Activated CD4-positive, alpha-beta T cell treated with anti-CD3 and anti-CD28 coated beads, Interleukin-2, amount 10 ng/mL, durations not matched to agents 24 days and 14 days (primary cell): ENCODE data around the gene IGFALS. TPM values are rescaled to one million over a fixed set of nuclear protein-coding genes. Genes with fewer than 3 reads are reported as not detected.

ENCODE experiments used
- DNase-seq: peaks from one replicate; pipeline ENCODE4 v3.0.0; 2022
- H3K27ac Mint-ChIP-seq: one replicate; pipeline ENCODE4 v1.8.0; 2022; ENCODE audit warnings: mild to moderate bottlenecking, mixed read lengths
- H3K27me3 Mint-ChIP-seq: one replicate; pipeline ENCODE4 v1.8.0; 2022; ENCODE audit warnings: mixed read lengths
- H3K36me3 Mint-ChIP-seq: one replicate; pipeline ENCODE4 v1.8.0; 2022; ENCODE audit warnings: low read depth, mild to moderate bottlenecking, mixed read lengths
- H3K4me1 Mint-ChIP-seq: one replicate; pipeline ENCODE4 v1.8.0; 2021; ENCODE audit warnings: mixed read lengths
- H3K4me3 Mint-ChIP-seq: one replicate; pipeline ENCODE4 v1.8.0; 2022; ENCODE audit warnings: mild to moderate bottlenecking, moderate library complexity, mixed read lengths
- H3K9me3 Mint-ChIP-seq: one replicate; pipeline ENCODE4 v1.8.0; 2021; ENCODE audit warnings: mixed read lengths
- intact Hi-C: fragments of 100-400 bp; cut with micrococcal nuclease; formaldehyde crosslinking; loops from one replicate; pipeline ENCODE4 v1.15.1; 2023
- total RNA-seq: library from RNA; stranded (reverse); gene quantifications from 2 replicates; pipeline ENCODE4 v1.2.3, GENCODE V29; 2022

Gene IGFALS
- total RNA-seq, 1 donor from 2014 or later: 0.12 TPM

DNA sequence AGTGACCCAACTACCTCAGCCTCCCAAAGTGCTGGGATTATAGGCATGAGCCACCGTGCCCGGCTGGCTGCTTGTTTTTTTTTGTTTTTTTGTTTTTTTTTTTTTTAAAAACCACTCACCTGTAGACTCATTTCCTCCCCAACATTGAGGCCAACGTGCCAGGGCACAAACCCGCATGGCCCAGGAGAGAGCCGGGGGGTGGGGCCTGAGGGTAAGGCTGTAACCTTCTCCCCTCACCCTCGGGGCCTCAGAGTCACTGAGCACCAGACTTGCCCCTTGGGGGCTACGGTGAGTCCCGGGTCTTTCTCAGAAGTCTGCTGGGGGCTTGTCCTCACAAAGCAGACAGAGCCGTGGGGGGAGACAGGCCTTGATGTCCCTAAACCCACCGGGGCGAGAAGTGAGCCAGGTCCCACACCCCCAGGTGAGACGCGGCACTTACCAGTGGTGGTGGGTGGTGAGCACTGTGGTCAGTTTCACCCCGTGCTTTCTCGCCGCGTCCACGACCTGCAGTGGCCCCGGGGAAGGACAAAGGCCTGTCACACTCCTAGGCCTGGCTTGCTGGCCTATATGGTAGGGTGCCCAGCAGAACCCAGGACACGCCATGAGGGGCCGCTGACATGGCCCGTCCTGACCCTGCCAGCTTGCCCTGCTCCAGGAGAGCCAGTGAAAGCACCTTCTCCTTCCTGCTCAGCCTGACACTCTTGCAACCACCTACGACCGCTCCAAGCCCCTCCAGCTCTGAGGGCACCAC lies 28.5 kb upstream of the IGFALS start:
- H3K27me3 Mint-ChIP-seq: no peaks in the 10 kb centered on the region

DNA sequence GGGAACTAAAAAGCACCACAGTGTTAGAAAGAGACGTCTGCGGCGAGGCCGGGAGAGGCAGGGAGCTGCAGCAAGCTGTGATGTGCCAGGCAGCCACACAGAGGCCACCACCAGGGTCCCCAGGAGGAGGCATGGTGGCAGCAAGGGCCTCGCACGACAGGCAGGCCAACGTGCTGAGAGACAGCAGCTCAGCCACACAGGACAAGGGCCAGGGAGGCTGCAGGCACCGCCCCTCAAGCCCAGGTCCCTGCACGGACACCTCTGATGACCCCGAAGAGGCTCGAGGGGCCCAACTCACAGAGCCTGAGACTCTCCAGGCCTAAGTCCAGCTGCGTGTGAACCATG lies 27.4 kb upstream of the IGFALS start:
- DNase-seq: no peak
- H3K4me1 Mint-ChIP-seq: peaks cover 13% of the 10 kb centered on the region
- H3K36me3 Mint-ChIP-seq: peaks cover 3% of the 10 kb centered on the region
- intact Hi-C loops: no loop called here
- H3K27me3 Mint-ChIP-seq: no peaks in the 10 kb centered on the region
- H3K9me3 Mint-ChIP-seq: no peaks in the 10 kb centered on the region
- H3K4me3 Mint-ChIP-seq: no peak overlapping the region
- no peak overlapping the region for H3K27ac Mint-ChIP-seq

More for the DNA sequence above, 28.5 kb upstream of the IGFALS start:
- no peak for DNase-seq
- Mint-ChIP-seq H3K27ac (no peak overlapping the region), H3K9me3 (no peaks in the 10 kb centered on the region), H3K4me3 (no peak overlapping the region), H3K36me3 (peaks cover 3% of the 10 kb centered on the region), H3K4me1 (peaks cover 13% of the 10 kb centered on the region)
- intact Hi-C loops: no loop called here

DNA sequence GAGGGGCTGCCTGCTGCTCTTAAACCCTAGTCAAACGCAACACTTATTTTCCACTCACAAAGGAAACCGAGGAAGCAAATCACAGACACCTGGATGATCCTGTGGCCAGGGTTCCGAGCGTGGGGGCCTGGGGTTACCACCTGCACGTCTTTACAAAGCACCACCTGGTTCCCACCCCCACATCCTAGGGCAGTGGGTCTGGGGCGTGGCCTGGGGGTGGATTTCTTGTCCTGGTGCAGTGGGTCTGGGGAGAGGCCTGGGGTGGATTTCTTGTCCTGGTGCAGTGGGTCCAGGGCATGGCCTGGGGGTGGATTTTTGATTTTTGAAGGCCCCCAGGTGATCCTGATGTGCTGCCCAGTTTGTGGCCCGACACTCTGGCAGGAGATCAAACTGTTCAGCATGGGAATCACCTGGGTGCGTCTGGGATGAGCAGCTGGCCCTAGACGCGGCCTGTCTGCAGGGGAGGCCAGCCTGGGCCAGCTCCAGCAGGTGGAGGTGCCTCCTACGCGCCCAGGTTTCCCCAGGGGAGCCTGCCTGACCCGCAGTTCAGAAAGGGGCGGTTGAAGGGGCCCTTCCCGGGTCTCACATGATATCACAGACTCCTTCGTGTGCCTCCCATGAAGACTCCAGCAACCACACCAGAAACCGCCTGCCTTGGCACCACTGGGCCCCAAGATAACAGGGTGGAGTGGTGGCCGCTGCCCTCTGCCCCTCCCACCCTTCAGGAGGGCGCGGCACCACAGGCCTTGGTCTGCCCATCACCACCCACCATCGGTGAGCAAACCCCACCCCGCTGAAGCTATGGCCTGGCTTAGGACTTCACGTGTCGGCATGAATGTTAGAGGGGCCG lies 26.8 kb upstream of the IGFALS start:
- Mint-ChIP-seq H3K4me1 (peaks cover 7% of the 10 kb centered on the region), H3K27me3 (no peaks in the 10 kb centered on the region), H3K27ac (no peak overlapping the region), H3K4me3 (no peak overlapping the region), H3K9me3 (no peaks in the 10 kb centered on the region), H3K36me3 (peaks cover 7% of the 10 kb centered on the region)
- intact Hi-C loops: no loop called here
- no peak for DNase-seq

DNA sequence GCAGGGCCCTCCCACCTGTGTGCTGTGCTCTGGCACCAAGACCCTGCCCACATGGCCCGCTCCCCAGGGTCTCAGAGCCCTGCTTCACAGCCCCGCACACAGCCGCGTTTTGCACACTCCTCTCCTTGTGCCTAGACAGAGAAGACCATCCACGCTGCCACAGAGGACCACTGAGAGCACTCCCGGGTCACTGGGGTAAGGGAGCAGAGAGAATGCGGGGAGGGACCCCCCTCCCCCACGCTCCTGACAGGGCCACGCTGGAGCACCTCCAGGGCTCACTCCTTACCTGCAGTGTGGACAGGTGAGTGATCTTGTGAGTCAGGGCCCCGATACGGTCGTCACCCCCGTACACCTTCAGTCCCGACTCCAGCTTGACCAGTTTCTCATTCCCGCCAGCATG lies 26.1 kb upstream of the IGFALS start:
- peaks cover 9% of the 10 kb centered on the region for H3K36me3 Mint-ChIP-seq

DNA sequence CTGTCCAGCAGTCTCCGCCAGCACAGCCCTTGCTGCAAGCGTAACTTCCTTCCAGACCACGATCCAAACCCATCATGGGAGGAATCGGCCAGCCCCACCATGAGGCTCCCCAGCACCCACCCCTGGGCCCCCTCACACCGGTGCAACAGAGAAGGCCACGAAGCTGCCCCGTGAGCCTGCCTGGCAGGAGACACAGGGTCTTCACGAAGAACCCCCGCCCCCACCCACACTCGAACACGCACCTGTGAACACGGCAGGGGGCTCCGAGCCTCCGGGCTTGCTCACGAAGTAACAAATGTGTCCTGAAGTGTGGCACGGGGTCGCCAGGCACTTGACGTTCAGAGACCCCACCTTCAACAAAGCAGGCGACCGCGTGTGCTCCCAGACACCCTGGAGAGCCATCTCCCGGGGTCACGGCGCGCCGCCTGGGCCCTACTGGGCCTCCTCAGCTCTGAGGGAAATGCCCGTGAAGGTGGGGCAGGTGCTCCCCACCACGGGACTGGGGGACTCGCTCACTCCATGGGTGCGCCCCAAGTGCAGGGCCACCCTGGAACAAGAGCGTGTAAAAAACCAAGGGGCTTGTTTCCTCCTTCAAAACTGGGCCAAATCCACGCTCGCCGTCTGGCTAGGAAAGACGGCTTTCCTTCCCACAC lies 25.5 kb upstream of the IGFALS start:
- Mint-ChIP-seq H3K4me3 (no peak overlapping the region), H3K36me3 (peaks cover 9% of the 10 kb centered on the region), H3K27ac (no peak overlapping the region), H3K4me1 (peaks cover 3% of the 10 kb centered on the region), H3K9me3 (no peaks in the 10 kb centered on the region), H3K27me3 (no peaks in the 10 kb centered on the region)
- intact Hi-C loops: no loop called here
- DNase-seq: no peak

More for the DNA sequence above, 26.1 kb upstream of the IGFALS start:
- intact Hi-C loops: no loop called here
- H3K4me1 Mint-ChIP-seq: peaks cover 5% of the 10 kb centered on the region
- H3K9me3 Mint-ChIP-seq: no peaks in the 10 kb centered on the region
- H3K27ac Mint-ChIP-seq: no peak overlapping the region
- H3K4me3 Mint-ChIP-seq: no peak overlapping the region
- no peak for DNase-seq
- H3K27me3 Mint-ChIP-seq: no peaks in the 10 kb centered on the region

DNA sequence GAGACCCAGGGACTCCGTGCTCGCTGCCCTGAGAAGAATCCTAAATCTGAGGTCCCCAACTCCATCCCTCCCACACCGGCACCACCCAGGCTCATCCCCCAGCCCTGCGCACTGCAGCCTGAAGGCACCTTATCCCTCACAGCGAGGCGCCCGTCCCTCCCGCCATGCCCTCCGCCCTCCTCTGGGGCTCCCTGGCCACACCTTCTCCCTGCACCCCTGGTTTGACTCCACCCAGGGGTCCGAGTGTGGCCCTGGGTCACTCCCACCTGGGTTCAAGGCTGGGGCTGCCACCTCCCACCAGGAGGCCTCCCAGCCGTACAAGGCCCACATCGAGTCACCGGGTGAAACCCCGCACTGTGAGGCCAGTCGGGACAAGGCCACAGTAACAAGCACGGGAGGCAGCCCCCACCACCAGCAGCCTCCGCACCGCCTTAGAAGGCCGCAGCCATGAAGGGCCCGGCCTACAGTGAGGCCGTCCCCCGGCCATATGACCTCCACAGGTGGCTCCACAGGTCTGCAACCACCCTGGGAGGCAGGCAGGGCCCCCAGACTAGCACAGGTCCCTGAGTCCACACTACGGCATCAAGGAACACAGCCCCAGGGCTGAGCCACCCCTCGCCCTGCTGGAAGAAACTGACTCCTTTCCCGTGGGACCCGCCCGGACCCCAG lies 24.8 kb upstream of the IGFALS start:
- H3K27ac Mint-ChIP-seq: no peak overlapping the region
- DNase-seq: no peak
- intact Hi-C loops: no loop called here
- no peaks in the 10 kb centered on the region for H3K9me3 Mint-ChIP-seq
- H3K4me3 Mint-ChIP-seq: no peak overlapping the region
- no peaks in the 10 kb centered on the region for H3K4me1 Mint-ChIP-seq
- H3K27me3 Mint-ChIP-seq: no peaks in the 10 kb centered on the region
- H3K36me3 Mint-ChIP-seq: peaks cover 11% of the 10 kb centered on the region

DNA sequence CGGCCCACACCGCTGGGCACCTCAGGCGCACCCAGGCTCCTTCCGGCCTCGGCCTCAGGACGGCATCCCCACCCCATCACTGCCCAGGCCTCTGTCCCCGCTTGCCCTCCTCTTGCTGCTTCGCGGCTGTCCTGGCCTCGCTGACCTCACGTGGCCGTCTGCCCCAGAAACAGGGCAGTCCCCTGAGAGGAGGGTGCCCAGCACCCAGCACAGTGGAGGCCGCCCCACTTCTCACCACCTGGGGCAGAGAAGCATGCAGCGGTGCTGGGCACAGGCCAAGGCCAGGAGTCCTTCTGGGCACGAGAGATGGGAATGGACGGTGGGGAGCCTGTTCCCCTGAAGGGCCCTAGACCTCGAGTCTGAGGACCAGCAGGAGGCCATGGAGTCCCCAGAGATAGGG lies 24.2 kb upstream of the IGFALS start:
- no peaks in the 10 kb centered on the region for H3K9me3 Mint-ChIP-seq
- H3K4me1 Mint-ChIP-seq: peaks cover 4% of the 10 kb centered on the region
- intact Hi-C loops: no loop called here
- H3K36me3 Mint-ChIP-seq: peaks cover 11% of the 10 kb centered on the region
- no peak overlapping the region for H3K27ac Mint-ChIP-seq
- no peak for DNase-seq
- H3K27me3 Mint-ChIP-seq: no peaks in the 10 kb centered on the region
- H3K4me3 Mint-ChIP-seq: no peak overlapping the region

DNA sequence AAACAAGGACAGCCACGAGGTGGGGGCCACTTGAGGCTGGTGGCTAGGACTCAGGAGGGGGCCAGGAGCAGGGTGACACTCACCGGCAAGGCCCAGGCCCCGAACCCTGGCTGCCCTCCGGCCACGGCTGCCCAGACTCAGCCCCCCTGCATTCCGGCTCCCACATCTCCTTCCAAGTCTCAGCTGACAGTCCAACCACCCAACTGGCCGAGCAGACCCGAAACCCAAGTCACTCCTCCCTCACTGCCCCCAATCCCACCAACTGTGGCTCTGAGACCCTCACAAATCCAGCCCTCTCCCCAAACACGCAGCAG lies 23.7 kb upstream of the IGFALS start:
- peaks cover 11% of the 10 kb centered on the region for H3K36me3 Mint-ChIP-seq
- peaks cover 4% of the 10 kb centered on the region for H3K4me1 Mint-ChIP-seq
- H3K9me3 Mint-ChIP-seq: no peaks in the 10 kb centered on the region
- intact Hi-C loops: no loop called here
- DNase-seq: no peak
- H3K27me3 Mint-ChIP-seq: no peaks in the 10 kb centered on the region
- H3K4me3 Mint-ChIP-seq: no peak overlapping the region
- no peak overlapping the region for H3K27ac Mint-ChIP-seq

DNA sequence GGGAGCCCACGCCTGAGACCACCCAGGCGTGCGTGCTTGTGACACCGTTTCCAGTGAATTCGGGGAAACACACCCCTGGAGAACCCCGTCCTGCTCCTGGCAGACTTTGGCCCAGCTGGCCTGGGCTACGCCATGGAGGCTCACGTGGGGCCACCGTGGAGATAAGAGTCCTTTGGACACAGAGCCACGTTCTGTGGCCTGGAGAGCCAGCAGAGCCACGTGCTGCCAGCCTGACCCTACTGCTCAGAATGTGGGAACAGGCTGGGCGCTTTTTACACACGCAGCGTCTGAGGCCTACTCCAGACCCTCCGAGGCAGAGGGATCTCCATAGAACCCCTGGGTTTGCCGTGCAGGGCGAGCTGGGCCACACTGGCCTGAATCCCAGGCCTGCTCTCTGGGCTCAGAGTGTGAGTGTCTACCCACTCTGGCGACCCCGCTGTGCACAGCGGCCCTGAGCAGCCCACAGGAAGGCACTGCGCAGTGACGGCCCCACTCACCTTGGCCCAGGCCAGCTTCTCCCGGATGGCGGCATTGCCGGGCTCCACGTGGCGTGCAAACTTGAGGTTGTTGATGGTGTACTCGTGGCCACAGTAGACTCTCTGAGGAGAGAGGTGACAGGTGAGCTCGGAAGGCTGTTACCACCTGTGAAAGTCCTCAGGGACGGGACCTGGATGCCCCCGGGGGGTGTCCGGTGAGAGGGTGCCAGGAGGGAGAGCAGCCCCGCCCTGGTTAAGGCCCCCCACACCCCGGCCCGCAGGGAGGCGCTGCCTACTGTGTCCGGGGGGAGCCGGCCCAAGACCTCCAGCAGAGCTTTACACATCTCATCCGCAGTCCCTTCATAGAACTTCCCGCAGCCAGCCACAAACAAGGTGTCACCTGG lies 23.1 kb upstream of the IGFALS start:
- intact Hi-C loops: no loop called here
- no peak overlapping the region for H3K4me3 Mint-ChIP-seq
- H3K9me3 Mint-ChIP-seq: no peaks in the 10 kb centered on the region
- H3K27ac Mint-ChIP-seq: no peak overlapping the region
- no peak for DNase-seq
- no peaks in the 10 kb centered on the region for H3K27me3 Mint-ChIP-seq
- peaks cover 11% of the 10 kb centered on the region for H3K36me3 Mint-ChIP-seq
- peaks cover 4% of the 10 kb centered on the region for H3K4me1 Mint-ChIP-seq

DNA sequence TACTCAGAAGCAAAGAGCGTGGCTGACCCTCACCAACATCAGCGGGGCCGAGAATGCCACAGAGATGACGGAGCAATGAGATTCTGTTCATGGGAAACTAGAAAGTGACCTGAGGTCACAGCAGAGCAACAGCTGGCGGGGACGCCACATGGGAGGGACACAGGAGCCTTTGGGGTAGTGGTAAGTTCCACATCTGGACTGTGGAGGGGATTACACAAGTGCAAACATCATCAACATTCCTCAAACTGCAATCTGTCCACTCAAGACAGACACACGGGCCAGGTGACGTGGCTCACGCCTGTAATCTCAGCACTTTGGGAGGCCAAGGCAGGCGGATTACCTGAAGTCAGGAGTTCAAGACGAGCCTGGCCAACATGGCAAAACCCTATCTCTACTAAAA lies 22.0 kb upstream of the IGFALS start:
- Mint-ChIP-seq H3K9me3 (no peaks in the 10 kb centered on the region), H3K4me3 (no peak overlapping the region), H3K4me1 (peaks cover 4% of the 10 kb centered on the region), H3K36me3 (peaks cover 11% of the 10 kb centered on the region), H3K27ac (no peak overlapping the region), H3K27me3 (no peaks in the 10 kb centered on the region)
- no peak for DNase-seq
- intact Hi-C loops: no loop called here

DNA sequence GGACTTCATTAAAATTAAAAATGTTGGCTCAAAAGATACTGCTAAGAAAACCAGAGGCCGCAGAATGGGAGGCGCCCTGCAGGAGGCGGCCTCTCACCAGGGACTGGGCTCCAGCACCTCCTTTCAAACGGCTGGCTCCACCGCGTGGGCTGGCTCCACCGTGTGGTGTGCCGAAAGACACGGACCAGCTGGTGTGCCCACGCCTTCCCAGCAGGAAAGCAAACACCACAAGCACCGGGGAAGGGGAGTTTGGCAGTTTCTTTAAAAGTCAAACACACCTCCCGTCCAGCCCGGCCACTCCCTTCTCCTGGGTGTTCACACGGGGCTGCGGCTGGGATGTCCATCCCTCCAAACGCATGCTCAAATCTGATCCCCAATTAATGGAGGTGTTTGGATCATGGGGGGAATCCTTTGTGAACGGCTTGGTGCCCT lies 19.2 kb upstream of the IGFALS start:
- no peaks in the 10 kb centered on the region for H3K27me3 Mint-ChIP-seq
- H3K4me3 Mint-ChIP-seq: no peak overlapping the region
- peaks cover 14% of the 10 kb centered on the region for H3K36me3 Mint-ChIP-seq
- H3K27ac Mint-ChIP-seq: no peak overlapping the region
- DNase-seq: peak; percentile 82
- H3K9me3 Mint-ChIP-seq: no peaks in the 10 kb centered on the region
- intact Hi-C loops: loop anchor here (5.0 kb wide), 1 partner anchor 115 kb away; no protein-coding TSS in a partner anchor
- peaks cover 4% of the 10 kb centered on the region for H3K4me1 Mint-ChIP-seq

DNA sequence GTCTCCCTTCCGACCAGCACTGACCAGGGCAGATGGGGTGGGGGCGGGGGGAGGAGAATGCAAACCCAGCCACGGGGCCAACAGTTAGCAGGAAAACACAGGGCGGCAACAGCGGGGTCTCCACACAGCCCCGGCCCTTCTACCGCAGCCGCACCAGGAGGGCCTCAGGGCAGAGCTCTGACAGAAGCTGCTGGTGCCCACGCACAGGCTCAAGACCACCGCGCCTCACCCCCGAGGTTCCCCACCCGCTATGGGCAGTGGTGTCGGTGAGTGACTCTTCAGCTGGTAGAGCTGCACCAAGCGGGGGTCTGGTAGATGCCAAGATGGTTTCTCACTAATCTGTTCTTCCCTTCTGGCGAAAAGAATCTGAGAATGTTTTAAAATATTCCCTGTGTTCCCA lies 17.0 kb upstream of the IGFALS start:
- H3K4me3 Mint-ChIP-seq: no peak overlapping the region
- H3K36me3 Mint-ChIP-seq: peaks cover 21% of the 10 kb centered on the region
- H3K9me3 Mint-ChIP-seq: no peaks in the 10 kb centered on the region
- no peaks in the 10 kb centered on the region for H3K27me3 Mint-ChIP-seq
- no peak overlapping the region for H3K27ac Mint-ChIP-seq
- no peak for DNase-seq
- intact Hi-C loops: loop anchor here (5.0 kb wide), 1 partner anchor 117 kb away; no protein-coding TSS in a partner anchor
- peaks cover 4% of the 10 kb centered on the region for H3K4me1 Mint-ChIP-seq

DNA sequence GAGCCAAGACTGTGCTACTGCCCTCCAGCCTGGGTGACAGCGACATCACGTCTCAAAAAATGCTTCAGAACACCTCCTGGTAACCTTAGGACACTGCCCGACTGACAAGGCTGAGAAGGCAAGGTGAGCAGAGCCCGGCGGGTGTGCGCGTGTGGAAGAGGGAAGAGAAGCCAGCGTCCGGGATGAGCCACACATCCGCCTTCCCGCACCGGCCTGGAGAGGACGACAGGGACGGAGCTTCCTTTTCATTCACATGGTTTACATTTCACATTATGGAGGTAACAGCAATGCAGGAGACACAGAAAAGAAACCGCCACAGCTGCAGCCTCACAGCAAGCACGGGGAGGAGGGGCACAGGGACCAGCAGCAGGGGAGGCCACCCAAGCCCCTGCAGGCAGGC lies 16.6 kb upstream of the IGFALS start:
- Mint-ChIP-seq H3K27ac (no peak overlapping the region), H3K4me1 (peaks cover 4% of the 10 kb centered on the region), H3K4me3 (no peak overlapping the region), H3K27me3 (no peaks in the 10 kb centered on the region), H3K36me3 (peaks cover 16% of the 10 kb centered on the region), H3K9me3 (no peaks in the 10 kb centered on the region)
- intact Hi-C loops: loop anchor here (5.0 kb wide), 1 partner anchor 117 kb away; no protein-coding TSS in a partner anchor
- DNase-seq: no peak
